COLO829 (cell line): ENCODE results near the gene OPN4.

Experiments
- DNase-seq: peaks from one replicate; pipeline ENCODE4 v3.0.0; 2012; ENCODE audit warnings: low spot score

OPN4 gene

DNA sequence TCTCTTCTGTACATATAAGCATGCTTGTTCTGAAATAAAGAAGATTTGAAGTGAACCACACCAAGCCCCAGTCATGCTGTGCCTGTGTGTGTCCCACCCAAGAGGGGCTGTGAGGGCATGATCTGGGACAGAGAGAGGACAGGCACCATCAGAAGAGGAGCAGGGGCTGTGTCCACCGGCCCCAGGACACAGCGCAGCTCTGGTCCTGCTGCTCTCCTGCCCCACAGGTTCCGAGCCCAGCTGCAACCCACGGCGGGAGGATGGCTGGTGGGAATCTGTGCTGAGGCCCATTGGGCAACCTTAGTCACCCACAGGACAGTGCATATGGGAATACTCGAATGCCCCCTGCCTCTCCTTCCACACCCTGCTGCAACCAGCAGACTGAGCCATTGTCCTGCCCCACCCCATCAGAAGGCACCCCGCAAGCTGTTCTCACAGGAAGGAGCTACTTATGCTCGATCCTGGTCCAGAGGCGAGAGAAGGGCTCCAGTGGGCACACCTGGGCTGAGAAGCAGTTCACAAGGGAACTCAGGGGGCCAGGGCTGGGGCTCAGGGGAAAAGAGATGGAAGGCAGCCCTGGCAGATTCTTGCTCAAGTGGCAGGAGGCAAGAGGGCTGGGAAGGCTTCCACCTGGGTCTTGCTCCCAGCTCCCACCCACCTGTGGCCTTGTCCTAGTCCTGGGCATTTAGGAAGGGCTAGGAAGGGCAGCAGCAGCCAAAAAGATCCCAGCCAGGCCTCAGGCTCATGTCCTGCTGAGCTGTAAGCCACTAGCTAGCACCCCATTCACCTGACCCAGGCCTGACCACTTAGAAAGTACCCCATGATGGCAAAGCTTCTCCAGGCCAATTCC, 45.9 kb downstream of the OPN4 start:
- DNase-seq, result no peak

GRCh38 chr10:86700851-86701617, 46.7 kb downstream of the OPN4 start:
- DNase-seq, result no peak

DNA sequence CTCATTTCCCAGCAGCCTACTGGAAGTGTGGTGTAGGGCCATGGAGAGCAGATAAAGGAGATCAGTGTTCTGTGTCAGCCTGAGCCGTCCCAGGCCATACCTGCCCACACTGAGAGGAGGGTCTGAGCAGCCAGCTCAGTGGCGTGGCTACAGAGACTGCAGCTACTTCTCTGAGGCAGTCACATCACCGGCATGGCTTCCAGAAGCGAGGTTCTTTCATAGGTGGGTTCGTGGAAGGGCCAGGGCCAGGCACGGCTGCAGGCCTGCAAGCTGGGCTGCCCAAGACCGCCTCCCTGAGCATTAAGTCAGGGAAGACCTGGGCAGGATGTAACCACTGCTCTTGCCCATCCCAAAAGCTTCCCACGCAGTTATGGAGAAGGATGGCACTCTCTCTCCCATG, 48.8 kb downstream of the OPN4 start:
- DNase-seq, result no peak

DNA sequence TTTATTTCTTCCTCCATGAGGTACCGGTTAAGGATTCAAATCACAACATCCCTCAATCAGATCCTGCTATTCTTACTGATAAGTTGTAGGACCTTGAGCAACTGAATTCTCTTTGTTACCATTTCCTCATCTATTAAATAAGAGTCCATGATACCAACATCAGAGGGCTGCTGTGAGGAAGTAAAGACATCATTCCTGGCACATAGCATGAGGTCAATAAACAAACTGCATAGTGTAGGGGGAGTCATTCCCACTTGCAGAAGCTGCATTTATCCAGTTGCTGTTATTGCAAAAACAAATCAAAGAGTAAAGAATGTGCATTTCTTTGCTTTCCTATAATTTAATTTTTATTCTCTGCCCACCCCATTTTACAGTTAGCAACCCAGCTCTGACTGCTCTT, 50.8 kb downstream of the OPN4 start:
- no peak for DNase-seq

- DNase-seq, result no peak
Measured at GRCh38 chr10:86705905-86706304, 51.6 kb downstream of the OPN4 start.

DNA sequence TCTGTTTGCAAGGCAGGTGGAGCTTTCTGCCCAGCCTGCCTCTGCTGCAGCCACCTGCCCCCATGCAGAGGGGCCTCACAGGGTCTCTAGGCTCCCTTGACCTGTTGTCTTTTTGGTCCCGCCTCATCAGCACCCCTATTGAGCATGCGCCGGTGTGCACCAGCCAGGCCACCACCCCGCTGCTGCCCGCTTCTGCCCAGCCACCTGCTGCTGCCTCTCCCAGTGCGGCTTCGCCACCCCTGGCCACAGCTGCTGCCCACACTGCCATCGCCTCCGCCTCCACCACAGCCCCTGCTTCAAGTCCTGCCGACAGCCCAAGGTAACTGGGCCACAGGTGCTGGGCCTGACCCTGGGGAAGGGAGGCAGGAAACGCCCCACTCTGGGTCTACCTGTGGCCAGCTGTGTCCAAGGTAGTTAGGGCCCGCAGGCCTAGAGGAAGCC, 52.1 kb downstream of the OPN4 start:
- DNase-seq, result no peak

DNA sequence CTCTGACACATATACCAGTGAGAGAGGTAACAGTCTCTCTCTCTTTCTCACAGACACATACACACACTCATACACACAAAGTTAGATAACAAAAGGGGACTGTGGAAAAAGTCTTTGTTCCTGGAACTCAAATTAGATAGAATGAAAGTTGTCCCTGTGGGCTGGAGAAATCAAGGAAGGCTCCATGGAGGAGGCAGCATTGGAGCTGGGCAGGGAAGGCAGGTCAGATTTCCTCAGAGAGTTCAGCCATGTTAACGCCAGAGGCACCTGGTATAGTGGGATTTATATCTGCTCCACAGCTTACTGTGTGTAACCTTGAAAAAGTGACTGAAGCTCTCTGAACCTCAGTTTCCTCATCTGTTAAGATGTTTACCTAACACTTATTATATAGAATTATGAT, 52.6 kb downstream of the OPN4 start:
- no peak for DNase-seq

DNA sequence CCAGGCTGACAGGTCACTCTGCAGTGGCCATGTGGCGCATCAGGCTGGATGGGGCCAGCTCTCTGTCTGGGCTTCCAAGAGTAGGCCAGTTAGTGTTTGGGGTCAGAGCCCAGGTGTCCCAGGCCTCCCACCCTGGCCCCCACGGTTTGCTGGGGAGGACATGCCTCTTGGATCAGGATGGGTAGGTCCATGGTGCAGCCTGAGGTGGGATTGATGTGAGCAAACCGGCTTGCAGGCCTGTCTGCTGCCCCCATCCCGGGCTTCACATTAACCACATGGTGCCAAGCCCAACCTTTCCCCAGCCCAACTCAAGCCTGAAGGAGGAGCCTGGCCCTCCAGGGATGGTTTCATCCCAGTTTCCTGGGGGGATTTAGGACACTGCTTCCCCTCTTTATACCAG, 53.2 kb downstream of the OPN4 start:
- no peak for DNase-seq

DNA sequence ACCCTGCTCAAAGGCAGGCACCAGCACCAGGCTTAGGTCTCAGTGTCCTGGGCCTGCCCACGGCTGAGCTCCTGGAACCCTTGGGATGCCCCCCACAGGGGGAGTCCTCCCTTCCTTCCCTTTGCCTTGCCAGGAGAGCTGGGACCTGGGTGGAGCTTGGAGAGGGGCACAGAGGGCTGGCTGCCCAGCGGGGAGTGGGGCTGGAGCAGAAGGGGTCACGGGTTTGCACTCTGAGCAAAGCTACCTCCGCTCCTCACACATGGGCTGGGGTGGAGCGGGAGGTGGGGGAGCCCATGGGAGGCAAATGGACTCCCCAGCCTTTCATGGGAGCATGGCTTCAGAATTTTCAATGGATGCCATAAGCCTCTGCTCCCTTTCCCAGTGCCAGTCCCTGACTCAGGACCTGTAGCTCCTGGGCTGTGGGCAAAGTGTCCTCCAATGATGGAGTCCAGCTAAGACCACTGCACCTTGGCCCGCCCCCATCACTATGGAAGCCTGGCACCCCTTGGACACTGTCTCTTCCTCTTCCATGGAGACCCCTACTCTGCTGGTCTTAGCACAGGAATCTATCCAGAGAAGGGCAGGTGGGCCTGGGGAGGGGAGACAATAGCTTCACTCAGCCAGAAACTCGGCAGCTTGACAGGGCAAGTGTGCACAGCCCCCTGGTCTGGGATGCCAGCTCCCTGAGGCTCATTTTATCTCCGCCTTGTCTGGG, 53.9 kb downstream of the OPN4 start:
- DNase-seq, result no peak

- no peak for DNase-seq
Measured at GRCh38 chr10:86708783-86709380, 54.5 kb downstream of the OPN4 start.

DNA sequence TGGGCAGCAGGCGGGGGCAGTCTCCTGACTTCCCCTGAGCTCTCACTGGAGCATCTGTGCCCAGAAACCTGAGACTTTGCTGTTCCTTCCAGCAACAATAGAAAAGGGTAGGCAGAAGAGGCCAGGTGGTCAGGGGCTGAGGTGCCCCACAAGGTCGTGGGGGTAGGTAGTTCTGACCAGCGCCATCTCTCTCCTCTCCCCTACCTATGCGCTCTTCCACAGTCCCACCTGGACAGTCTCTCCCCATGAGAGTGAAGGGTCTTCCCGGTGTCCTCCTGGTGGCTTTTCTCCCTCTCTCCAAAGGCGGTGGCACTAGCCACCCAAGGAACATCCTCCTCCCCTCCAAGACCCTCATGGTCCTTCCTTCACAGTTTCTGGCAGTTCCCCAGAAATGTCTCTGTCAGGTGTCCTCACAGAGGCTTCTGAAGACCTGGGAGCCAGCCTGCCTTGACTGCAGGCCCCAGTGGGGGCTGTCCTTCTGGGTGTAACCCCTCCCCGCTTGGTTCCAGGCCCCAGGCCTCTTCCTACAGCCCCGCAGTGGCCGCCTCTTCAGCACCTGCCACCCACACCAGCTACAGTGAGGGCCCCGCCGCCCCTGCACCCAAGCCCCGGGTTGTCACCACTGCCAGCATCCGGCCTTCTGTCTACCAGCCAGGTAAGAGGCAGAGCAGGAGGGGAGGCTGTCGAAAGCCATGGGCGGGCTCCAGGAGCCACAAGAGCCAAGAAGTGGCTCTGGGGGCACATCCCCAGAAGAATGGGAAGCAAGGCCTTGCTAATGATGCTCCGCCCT, 55.2 kb downstream of the OPN4 start:
- no peak for DNase-seq

GRCh38 chr10:86710987-86711512, 56.7 kb downstream of the OPN4 start:
- peak; percentile 61 for DNase-seq

DNA sequence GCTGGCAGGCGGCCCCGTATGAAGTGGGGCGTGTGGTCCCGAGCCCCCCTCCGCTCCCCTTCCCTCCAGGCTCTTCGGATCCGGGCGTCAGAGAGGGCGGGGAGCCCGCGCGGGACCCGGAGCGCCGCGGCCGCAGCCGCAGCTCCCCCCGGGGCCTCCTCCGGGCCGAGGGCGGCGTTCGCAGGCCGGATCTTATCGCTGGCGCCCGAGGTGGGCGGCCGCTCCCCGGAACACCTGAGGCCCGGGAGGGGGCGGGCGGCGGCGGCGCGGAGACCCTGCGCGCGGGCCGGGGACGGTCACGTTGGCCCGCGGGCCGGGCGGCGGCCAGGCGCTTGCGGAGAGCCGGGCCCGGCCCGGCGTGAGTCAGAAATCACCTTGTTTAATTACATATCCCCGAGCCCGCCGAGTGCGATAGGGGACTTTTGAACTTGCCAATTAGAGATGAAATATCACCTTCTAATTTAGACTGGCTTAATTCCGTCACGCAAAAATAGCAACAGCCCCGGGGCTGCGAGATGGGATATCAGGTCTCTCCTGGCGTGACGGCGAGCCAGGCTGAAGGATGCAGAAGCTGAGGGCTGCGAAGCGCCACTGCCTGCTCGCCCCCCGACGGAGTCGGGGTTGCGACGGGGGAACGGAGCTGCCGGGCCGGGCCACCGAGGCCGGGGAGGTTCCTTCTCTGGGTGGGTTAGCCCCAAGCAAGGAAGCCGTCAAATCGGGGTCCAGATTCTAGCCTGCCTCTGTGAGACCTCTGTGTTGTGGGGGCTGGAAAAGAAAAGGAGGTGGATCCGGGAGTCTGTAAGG, 57.4 kb downstream of the OPN4 start:
- DNase-seq, result peak; percentile 18

DNA sequence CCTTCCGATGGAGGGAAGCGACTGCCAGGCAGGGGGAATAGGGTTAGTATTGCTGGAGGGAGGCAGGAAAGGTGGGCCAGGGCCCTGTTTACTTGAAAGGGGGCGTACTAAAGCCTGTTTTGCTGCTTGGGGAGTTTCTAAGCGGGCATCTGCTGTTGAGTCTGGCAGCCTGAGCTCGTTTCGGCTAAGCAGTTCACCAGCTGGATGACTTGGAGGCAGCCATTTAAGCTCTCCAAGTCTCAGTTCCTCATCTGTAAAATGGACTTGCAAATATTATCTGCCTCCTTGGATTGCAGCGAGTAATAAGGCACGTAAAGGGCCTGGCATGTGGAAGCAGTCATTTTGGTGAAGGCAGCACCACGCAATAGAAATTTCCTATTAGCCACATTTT, 58.0 kb downstream of the OPN4 start:
- DNase-seq, result no peak

- DNase-seq, result no peak
Measured at GRCh38 chr10:86715156-86715795, 60.9 kb downstream of the OPN4 start.

DNA sequence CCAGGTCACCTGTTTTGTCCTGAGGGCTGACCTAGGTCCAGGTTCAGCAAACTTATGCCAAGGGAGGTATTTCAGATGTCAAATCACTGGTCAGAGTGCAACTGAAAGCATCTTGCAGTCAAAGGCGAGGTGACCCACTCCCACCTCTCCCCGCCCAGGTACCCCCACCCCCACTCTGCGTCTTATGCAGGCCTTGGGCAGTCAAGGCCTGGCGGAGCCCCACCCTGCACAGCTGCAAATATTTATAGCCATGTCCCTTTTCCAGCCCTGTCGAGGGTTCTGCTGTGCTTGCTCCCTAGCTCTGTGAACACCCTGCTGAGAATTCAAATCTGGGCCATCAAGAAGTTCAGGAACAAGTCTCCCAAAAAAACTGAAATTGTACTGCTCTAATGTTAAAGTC, 61.5 kb downstream of the OPN4 start:
- DNase-seq, result no peak
